Muscle layer of duodenum (tissue), 2 donors: ENCODE data around the gene COQ8B.

ENCODE experiments used
- H3K27ac ChIP-seq: one replicate; pipeline ENCODE4 v1.7.0; 2013; ENCODE audit warnings: mild to moderate bottlenecking, low read length
- H3K27me3 ChIP-seq: one replicate; pipeline ENCODE4 v1.7.0; 2013; ENCODE audit warnings: low read depth, mild to moderate bottlenecking, control low read depth, low read length
- H3K36me3 ChIP-seq, 2 donors: one replicate each; pipeline ENCODE4 v1.7.0; 2013; ENCODE audit warnings: low read length in 2 of 2, control low read depth in 1 of 2, mild to moderate bottlenecking in 1 of 2; ENCODE audit not compliant: insufficient read depth in 2 of 2, control insufficient read depth in 1 of 2
- H3K4me1 ChIP-seq, 2 donors: one replicate each; pipeline ENCODE4 v1.7.0; 2013; ENCODE audit warnings: low read length in 2 of 2, mild to moderate bottlenecking in 2 of 2, control low read depth in 1 of 2, moderate library complexity in 1 of 2; ENCODE audit not compliant: insufficient read depth in 2 of 2, control insufficient read depth in 1 of 2
- H3K4me3 ChIP-seq, 2 donors: one replicate each; pipeline ENCODE4 v1.7.0; 2013; ENCODE audit warnings: low read length in 2 of 2, low read depth in 1 of 2, mild to moderate bottlenecking in 1 of 2
- H3K9me3 ChIP-seq, 2 donors: one replicate each; pipeline ENCODE4 v1.7.0; 2013; ENCODE audit warnings: low read length in 2 of 2, control low read depth in 1 of 2, mild to moderate bottlenecking in 1 of 2; ENCODE audit not compliant: control insufficient read depth in 1 of 2
- donor health status: healthy.

COQ8B gene

GRCh38 chr19:40677156-40677555 is 39.5 kb downstream of the COQ8B start:
- Histone ChIP-seq H3K27ac (no peak overlapping the region), H3K4me1 (no peaks in the 10 kb centered on the region), H3K36me3 (peaks cover 31 to 82% of the 10 kb centered on the region in 2 donors), H3K9me3 (no peaks in the 10 kb centered on the region), H3K4me3 (no peak overlapping the region), H3K27me3 (no peaks in the 10 kb centered on the region)

- Histone ChIP-seq H3K4me3 (no peak overlapping the region), H3K27me3 (no peaks in the 10 kb centered on the region), H3K9me3 (no peaks in the 10 kb centered on the region), H3K27ac (no peak overlapping the region), H3K36me3 (peaks cover 51 to 88% of the 10 kb centered on the region in 2 donors), H3K4me1 (no peaks in the 10 kb centered on the region)
Measured at GRCh38 chr19:40674291-40674690, 42.4 kb downstream of the COQ8B start.

- H3K9me3 ChIP-seq, result no peaks in the 10 kb centered on the region
- H3K4me3 ChIP-seq, result no peak overlapping the region
- H3K27ac ChIP-seq, result no peak overlapping the region
- H3K36me3 ChIP-seq, result peaks cover 54 to 89% of the 10 kb centered on the region in 2 donors
- H3K4me1 ChIP-seq, result no peaks in the 10 kb centered on the region
- H3K27me3 ChIP-seq, result no peaks in the 10 kb centered on the region
Measured at GRCh38 chr19:40673397-40673796, 43.3 kb downstream of the COQ8B start.

GRCh38 chr19:40672573-40673299 is 44.0 kb downstream of the COQ8B start:
- Histone ChIP-seq H3K27me3 (no peaks in the 10 kb centered on the region), H3K27ac (no peak overlapping the region), H3K36me3 (peaks cover 47 to 87% of the 10 kb centered on the region in 2 donors), H3K9me3 (no peaks in the 10 kb centered on the region), H3K4me3 (no peak overlapping the region), H3K4me1 (no peaks in the 10 kb centered on the region)

- no peak overlapping the region for H3K4me3 ChIP-seq
- no peak overlapping the region for H3K27ac ChIP-seq
- peaks cover 45 to 87% of the 10 kb centered on the region in 2 donors for H3K36me3 ChIP-seq
- no peaks in the 10 kb centered on the region for H3K4me1 ChIP-seq
- no peaks in the 10 kb centered on the region for H3K9me3 ChIP-seq
- H3K27me3 ChIP-seq, result no peaks in the 10 kb centered on the region
Measured at GRCh38 chr19:40672038-40672437, 44.6 kb downstream of the COQ8B start.

- H3K27me3 ChIP-seq, result no peaks in the 10 kb centered on the region
- no peaks in the 10 kb centered on the region for H3K4me1 ChIP-seq
- H3K36me3 ChIP-seq, result peaks cover 45 to 83% of the 10 kb centered on the region in 2 donors
- H3K4me3 ChIP-seq, result no peak overlapping the region
- H3K27ac ChIP-seq, result no peak overlapping the region
- no peaks in the 10 kb centered on the region for H3K9me3 ChIP-seq
Measured at GRCh38 chr19:40671404-40671803, 45.3 kb downstream of the COQ8B start.

GRCh38 chr19:40668991-40669614 is 47.6 kb downstream of the COQ8B start:
- Histone ChIP-seq H3K27ac (no peak overlapping the region), H3K4me1 (no peaks in the 10 kb centered on the region), H3K27me3 (no peaks in the 10 kb centered on the region), H3K36me3 (peaks cover 45 to 69% of the 10 kb centered on the region in 2 donors), H3K4me3 (no peak overlapping the region), H3K9me3 (no peaks in the 10 kb centered on the region)

- H3K27ac ChIP-seq, result no peak overlapping the region
- peaks cover 31 to 54% of the 10 kb centered on the region in 2 donors for H3K36me3 ChIP-seq
- no peaks in the 10 kb centered on the region for H3K27me3 ChIP-seq
- H3K4me3 ChIP-seq, result no peak overlapping the region
- no peaks in the 10 kb centered on the region for H3K9me3 ChIP-seq
- H3K4me1 ChIP-seq, result no peaks in the 10 kb centered on the region
Measured at GRCh38 chr19:40667602-40668001, 49.1 kb downstream of the COQ8B start.

- peaks cover 24 to 47% of the 10 kb centered on the region in 2 donors for H3K36me3 ChIP-seq
- no peaks in the 10 kb centered on the region for H3K4me1 ChIP-seq
- peak overlapping the region; percentile 16 for H3K27ac ChIP-seq
Measured at GRCh38 chr19:40666803-40667438, 49.8 kb downstream of the COQ8B start.

GRCh38 chr19:40663695-40664692 is 52.7 kb downstream of the COQ8B start:
- Histone ChIP-seq H3K27ac (peak overlapping the region; percentile 67), H3K27me3 (no peaks in the 10 kb centered on the region), H3K4me3 (peak overlapping the region; percentile 59 to 76), H3K4me1 (no peaks in the 10 kb centered on the region), H3K36me3 (peaks cover 3 to 20% of the 10 kb centered on the region in 2 donors), H3K9me3 (no peaks in the 10 kb centered on the region)

More at GRCh38 chr19:40666803-40667438, 49.8 kb downstream of the COQ8B start:
- no peaks in the 10 kb centered on the region for H3K27me3 ChIP-seq
- H3K9me3 ChIP-seq, result no peaks in the 10 kb centered on the region
- H3K4me3 ChIP-seq, result no peak overlapping the region
